ENCODE measurements around the gene TNNC2. TPM values are rescaled to one million over a fixed set of nuclear protein-coding genes. Genes with fewer than 3 reads are reported as not detected.

The TNNC2 gene
- 3.1 and 4.6 TPM in 2 replicates for total RNA-seq (2021)
- long read RNA-seq, partial matches to known transcripts, result 3 of 4 reads
- long read RNA-seq, other reads (novel, unspliced or antisense), result 1 of 4 reads

DNA sequence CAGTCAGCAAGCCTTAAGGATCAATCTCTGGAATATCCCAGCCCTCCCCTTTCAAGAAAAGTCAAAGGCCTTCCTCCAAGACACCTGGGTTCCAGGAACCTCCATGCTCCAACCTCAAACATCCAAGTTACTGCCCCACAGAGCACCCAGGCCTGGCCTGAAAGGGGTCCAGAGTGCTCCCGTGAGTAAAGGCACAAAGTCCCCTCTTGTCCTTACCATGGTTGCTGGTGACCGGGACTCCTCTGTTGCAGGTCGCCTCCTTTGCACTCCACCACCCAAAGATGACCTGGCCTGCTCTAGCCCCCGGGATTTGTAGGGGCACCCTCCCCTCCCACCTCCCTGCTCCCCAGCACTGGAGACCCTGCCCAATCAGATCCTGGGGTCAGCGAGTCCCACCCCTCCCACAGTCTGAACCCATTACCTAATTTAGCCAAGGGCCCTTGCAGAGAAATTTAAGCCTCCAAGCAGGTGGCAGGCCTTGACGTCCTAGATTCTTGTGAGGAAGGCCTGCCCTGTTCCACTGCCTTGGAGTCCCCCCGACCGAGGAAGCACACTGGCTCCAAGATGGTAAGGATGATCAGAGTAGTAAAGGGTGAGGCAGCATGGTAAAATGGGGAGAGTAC is at the start of gene TNNC2:
TNNC2 (minus strand) TSS at position 283 of the 623 bp plus-strand sequence; CDS start at position 219, 64 bp downstream.
- H3T11ph ChIP-seq (ENCODE audit: low read length), result no peak within 1 kb of the TSS
- no peak within 1 kb of the TSS for H3K14ac ChIP-seq (ENCODE audit: insufficient read depth, low read length)
- no peaks in the 10 kb centered on the region for H3K79me1 ChIP-seq (ENCODE audit: insufficient read depth, low read depth, low read length, poor library complexity, severe bottlenecking)
- H3K18ac ChIP-seq (ENCODE audit: insufficient read length, low read depth, low read length), result no peak within 1 kb of the TSS
- no peaks in the 10 kb centered on the region for H4K20me1 ChIP-seq (ENCODE audit: control insufficient read depth, insufficient read depth, insufficient read length)
- no peaks in the 10 kb centered on the region; the same call in 1 of the 2 replicates for H3K27me3 ChIP-seq (ENCODE audit: insufficient read depth, low read length)
- DNase-seq, result no peak
- no peak within 1 kb of the TSS for H4K8ac ChIP-seq (replicated peaks; ENCODE audit: insufficient read length, low read depth, low read length)
- no peak within 1 kb of the TSS for H3K4me3 Mint-ChIP-seq
- H3K4me1 ChIP-seq (ENCODE audit: insufficient read depth, low read length), result no peaks in the 10 kb centered on the region
- H2BK12ac ChIP-seq (ENCODE audit: insufficient read length, low read depth, low read length), result no peak within 1 kb of the TSS
- H3K23me2 ChIP-seq (ENCODE audit: insufficient read length, low read depth, low read length, poor library complexity, severe bottlenecking), result no peaks in the 10 kb centered on the region
- no peak within 1 kb of the TSS for H3K23ac ChIP-seq (ENCODE audit: insufficient read length, low read depth, low read length)
- no peaks in the 10 kb centered on the region; a peak in 1 of 5 replicates for H3K9me3 Mint-ChIP-seq
- TF ChIP-seq, protein P1, sequence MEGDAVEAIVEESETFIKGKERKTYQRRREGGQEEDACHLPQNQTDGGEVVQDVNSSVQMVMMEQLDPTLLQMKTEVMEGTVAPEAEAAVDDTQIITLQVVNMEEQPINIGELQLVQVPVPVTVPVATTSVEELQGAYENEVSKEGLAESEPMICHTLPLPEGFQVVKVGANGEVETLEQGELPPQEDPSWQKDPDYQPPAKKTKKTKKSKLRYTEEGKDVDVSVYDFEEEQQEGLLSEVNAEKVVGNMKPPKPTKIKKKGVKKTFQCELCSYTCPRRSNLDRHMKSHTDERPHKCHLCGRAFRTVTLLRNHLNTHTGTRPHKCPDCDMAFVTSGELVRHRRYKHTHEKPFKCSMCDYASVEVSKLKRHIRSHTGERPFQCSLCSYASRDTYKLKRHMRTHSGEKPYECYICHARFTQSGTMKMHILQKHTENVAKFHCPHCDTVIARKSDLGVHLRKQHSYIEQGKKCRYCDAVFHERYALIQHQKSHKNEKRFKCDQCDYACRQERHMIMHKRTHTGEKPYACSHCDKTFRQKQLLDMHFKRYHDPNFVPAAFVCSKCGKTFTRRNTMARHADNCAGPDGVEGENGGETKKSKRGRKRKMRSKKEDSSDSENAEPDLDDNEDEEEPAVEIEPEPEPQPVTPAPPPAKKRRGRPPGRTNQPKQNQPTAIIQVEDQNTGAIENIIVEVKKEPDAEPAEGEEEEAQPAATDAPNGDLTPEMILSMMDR (conservative IDR thresholded peaks at IDR 0.05), result no peak
- H2BK20ac ChIP-seq (ENCODE audit: low read depth, low read length, poor library complexity, severe bottlenecking), result no peak within 1 kb of the TSS
- H2BK120ac ChIP-seq (ENCODE audit: low read depth, low read length, poor library complexity, severe bottlenecking), result no peak within 1 kb of the TSS
- no peak within 1 kb of the TSS for H4K91ac ChIP-seq (ENCODE audit: insufficient read length, low read depth, low read length)
- H3K4ac ChIP-seq (ENCODE audit: low read depth, low read length), result no peak within 1 kb of the TSS
- no peak within 1 kb of the TSS for H2AFZ ChIP-seq (ENCODE audit: low read length)
- H3K36me3 Mint-ChIP-seq (ENCODE audit: insufficient read depth in 1 of 3, low read depth in 3 of 3), result no peaks in the 10 kb centered on the region; a peak in 1 of 7 replicates
- H2BK5ac ChIP-seq (ENCODE audit: insufficient read length, low read length), result no peak within 1 kb of the TSS
- no peak within 1 kb of the TSS for H3K9ac ChIP-seq (ENCODE audit: extremely low read depth, insufficient read length, low read length)
- no peak within 1 kb of the TSS for H4K5ac ChIP-seq (ENCODE audit: insufficient read length, low read depth, low read length)
- no peaks in the 10 kb centered on the region for H3K79me2 ChIP-seq (ENCODE audit: insufficient read depth, low read length)
- H3K56ac ChIP-seq (ENCODE audit: insufficient read length, low read depth, low read length), result no peak within 1 kb of the TSS
- peaks cover 20 to 43% of the 10 kb centered on the region in 2 experiments for H3K4me1 Mint-ChIP-seq
- no peak within 1 kb of the TSS for H2AK5ac ChIP-seq (ENCODE audit: insufficient read length, low read length)
- no peak within 1 kb of the TSS for H3K27ac ChIP-seq (ENCODE audit: insufficient read length, low read depth, low read length)
- no CpG with 5 or more reads among the region's 8 CpGs for WGBS (ENCODE audit: extremely low coverage, insufficient read length, low lambda C conversion rate)
- no peak within 1 kb of the TSS for H2BK15ac ChIP-seq (ENCODE audit: low read depth, low read length)
- H3K4me2 ChIP-seq (ENCODE audit: insufficient read depth, insufficient read length, low read length), result no peak within 1 kb of the TSS
- peak within 1 kb of the TSS in 1 of 3 experiments; percentile 82; a peak in 3 of 7 replicates for H3K27ac Mint-ChIP-seq
- no peaks in the 10 kb centered on the region for H3K9me3 ChIP-seq (ENCODE audit: control insufficient read depth, low read depth, low read length)
- peaks cover 28% of the 10 kb centered on the region for H3K27me3 Mint-ChIP-seq (ENCODE audit: low read depth)

All from H9 (cell line).